ENCODE measurements around the gene CEBPZOS. TPM values are rescaled to one million over a fixed set of nuclear protein-coding genes. Genes with fewer than 3 reads are reported as not detected.
A peak's percentile ranks its signal among the peaks of the same experiment; 100 is the strongest.

Gene CEBPZOS
- total RNA-seq (12.6 and 16.8 TPM in 2 replicates), polyA plus RNA-seq (50.0 and 55.3 TPM in 2 replicates), polyA minus RNA-seq (ENCODE audit: low replicate concordance) (20.6 and 21.2 TPM in 2 replicates)
- polyA plus RNA-seq (2012), result 32.5 and 36.9 TPM in 2 replicates

DNA sequence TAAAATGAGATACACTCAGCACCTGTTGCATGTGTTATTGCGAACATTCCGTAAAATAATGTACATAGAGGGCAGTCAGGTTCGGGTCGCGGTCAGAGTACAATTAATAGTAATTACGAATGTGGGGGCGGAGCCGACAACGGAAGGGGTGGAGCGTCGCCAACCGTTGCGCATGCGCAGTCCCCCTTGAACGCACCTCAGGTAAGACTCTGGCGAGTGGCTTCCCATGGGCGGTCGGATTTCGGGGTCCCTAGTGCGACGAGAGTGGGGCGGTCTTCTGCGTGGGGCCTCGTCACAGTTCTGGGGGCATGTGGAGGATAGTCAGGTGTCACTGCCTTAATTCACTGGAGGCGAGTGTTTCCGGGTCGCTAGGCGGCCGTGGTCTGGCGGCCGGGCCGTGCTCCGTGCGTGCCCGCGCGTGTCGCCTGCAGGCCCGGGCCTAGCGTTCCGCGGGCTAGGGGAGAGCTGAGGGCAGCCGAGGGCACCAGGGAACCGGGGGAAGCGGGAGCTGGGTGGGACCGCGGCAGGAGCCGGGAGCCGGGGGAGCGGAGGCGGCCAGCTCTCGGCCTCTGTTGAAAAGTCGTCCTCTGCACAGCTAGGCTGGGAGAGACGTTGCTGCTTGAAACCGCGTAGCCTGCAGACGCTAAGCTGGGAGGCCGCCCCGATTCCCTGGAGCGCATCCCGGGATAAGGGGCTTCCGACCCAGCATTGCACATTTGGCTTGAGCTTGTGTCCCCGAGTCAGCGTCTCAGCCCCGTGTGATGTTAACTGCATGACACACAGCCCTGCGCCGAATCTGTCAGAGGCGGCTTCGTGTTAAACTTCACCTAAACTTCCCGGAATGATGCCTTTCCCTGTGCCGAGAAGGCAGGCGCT, at the start of gene CEBPZOS:
TSS of gene CEBPZOS (plus strand) at position 177 of the 876 bp plus-strand sequence. CDS start 3,209 bp downstream, outside the sequence.
- DNase-seq (ENCODE audit: low read depth in 2 of 2), result peak; percentile 69 to 83
- TF ChIP-seq, protein P1, sequence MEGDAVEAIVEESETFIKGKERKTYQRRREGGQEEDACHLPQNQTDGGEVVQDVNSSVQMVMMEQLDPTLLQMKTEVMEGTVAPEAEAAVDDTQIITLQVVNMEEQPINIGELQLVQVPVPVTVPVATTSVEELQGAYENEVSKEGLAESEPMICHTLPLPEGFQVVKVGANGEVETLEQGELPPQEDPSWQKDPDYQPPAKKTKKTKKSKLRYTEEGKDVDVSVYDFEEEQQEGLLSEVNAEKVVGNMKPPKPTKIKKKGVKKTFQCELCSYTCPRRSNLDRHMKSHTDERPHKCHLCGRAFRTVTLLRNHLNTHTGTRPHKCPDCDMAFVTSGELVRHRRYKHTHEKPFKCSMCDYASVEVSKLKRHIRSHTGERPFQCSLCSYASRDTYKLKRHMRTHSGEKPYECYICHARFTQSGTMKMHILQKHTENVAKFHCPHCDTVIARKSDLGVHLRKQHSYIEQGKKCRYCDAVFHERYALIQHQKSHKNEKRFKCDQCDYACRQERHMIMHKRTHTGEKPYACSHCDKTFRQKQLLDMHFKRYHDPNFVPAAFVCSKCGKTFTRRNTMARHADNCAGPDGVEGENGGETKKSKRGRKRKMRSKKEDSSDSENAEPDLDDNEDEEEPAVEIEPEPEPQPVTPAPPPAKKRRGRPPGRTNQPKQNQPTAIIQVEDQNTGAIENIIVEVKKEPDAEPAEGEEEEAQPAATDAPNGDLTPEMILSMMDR (conservative IDR thresholded peaks at IDR 0.05 in 1 of 2, IDR thresholded peaks at IDR 0.05 in 1 of 2; ENCODE audit: low read depth in 1 of 2, low read length in 2 of 2), result no peak
- TF ChIP-seq EZH2 (IDR thresholded peaks at IDR 0.05; ENCODE audit: low read length, missing control alignments), result no peak
- H3K79me2 ChIP-seq (ENCODE audit: control insufficient read depth, insufficient read depth, low read length), result peaks cover 34% of the 10 kb centered on the region

DNA sequence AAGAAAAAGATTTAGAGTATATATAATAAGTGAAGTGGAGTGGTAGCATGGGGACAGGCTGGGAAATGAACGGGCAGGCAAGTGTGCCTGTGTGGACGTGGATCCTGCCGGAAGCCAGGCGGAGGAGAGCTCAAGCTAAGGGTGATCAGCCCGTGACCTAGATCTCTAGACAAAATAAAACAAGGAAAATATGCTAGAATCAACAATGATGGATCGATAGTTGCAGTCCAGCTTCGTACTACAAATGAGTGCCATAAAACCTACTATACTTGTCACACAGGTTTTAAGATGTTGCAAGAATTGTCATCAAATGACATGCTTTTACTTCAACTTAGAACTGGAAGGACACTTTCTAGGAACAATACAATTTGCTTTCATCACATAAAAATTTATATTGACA, 48.0 kb upstream of the CEBPZOS start:
- peaks cover 5% of the 10 kb centered on the region for H3K36me3 ChIP-seq (ENCODE audit: control insufficient read depth, insufficient read depth, low read length)
- no peaks in the 10 kb centered on the region for H3K9me3 ChIP-seq (ENCODE audit: control insufficient read depth, insufficient read depth, low read depth, low read length)
- H3K4me1 ChIP-seq (ENCODE audit: control insufficient read depth, extremely low read depth, insufficient read depth, low read length), result no peaks in the 10 kb centered on the region
- no peak overlapping the region for H3K4me2 ChIP-seq (ENCODE audit: extremely low read depth, insufficient read depth, low read length)
- peaks cover 17% of the 10 kb centered on the region for H3K79me2 ChIP-seq (ENCODE audit: control insufficient read depth, insufficient read depth, low read length)
- H2AFZ ChIP-seq (ENCODE audit: low read length), result no peak overlapping the region
- H3K27me3 ChIP-seq (ENCODE audit: control insufficient read depth, insufficient read depth, low read length), result no peaks in the 10 kb centered on the region
- DNase-seq (ENCODE audit: low read depth in 2 of 2), result no peak
- TF ChIP-seq EZH2 (IDR thresholded peaks at IDR 0.05; ENCODE audit: low read length, missing control alignments), result no peak
- TF ChIP-seq, protein P1 (conservative IDR thresholded peaks at IDR 0.05 in 1 of 2, IDR thresholded peaks at IDR 0.05 in 1 of 2; ENCODE audit: low read depth in 1 of 2, low read length in 2 of 2), result no peak
- no peak overlapping the region for H3K27ac ChIP-seq (ENCODE audit: insufficient read depth, low read length)
- no peak overlapping the region for H3K9ac ChIP-seq (ENCODE audit: insufficient read depth, low read length)
- H4K20me1 ChIP-seq (ENCODE audit: control insufficient read depth, extremely low read depth, insufficient read depth, low read length), result no peaks in the 10 kb centered on the region
- H3K4me3 ChIP-seq (replicated peaks in 1 of 4; ENCODE audit: control extremely low read depth in 1 of 4, insufficient read depth in 1 of 4, low read depth in 3 of 4, low read length in 4 of 4), result no peak overlapping the region

More for the DNA sequence above, at the start of gene CEBPZOS:
- Histone ChIP-seq H3K4me1 (ENCODE audit: control insufficient read depth, extremely low read depth, insufficient read depth, low read length) (no peaks in the 10 kb centered on the region), H3K9me3 (ENCODE audit: control insufficient read depth, insufficient read depth, low read depth, low read length) (no peaks in the 10 kb centered on the region), H3K4me2 (ENCODE audit: extremely low read depth, insufficient read depth, low read length) (peak within 1 kb of the TSS; percentile 96), H3K36me3 (ENCODE audit: control insufficient read depth, insufficient read depth, low read length) (no peaks in the 10 kb centered on the region), H4K20me1 (ENCODE audit: control insufficient read depth, extremely low read depth, insufficient read depth, low read length) (no peaks in the 10 kb centered on the region), H3K27ac (ENCODE audit: insufficient read depth, low read length) (peak within 1 kb of the TSS; percentile 79), H2AFZ (ENCODE audit: low read length) (peak within 1 kb of the TSS; percentile 89), H3K4me3 (replicated peaks in 1 of 4; ENCODE audit: control extremely low read depth in 1 of 4, insufficient read depth in 1 of 4, low read depth in 3 of 4, low read length in 4 of 4) (peak within 1 kb of the TSS; percentile 51 to 92 (median 68)), H3K9ac (ENCODE audit: insufficient read depth, low read length) (peak within 1 kb of the TSS; percentile 73), H3K27me3 (ENCODE audit: control insufficient read depth, insufficient read depth, low read length) (no peaks in the 10 kb centered on the region)

DNA sequence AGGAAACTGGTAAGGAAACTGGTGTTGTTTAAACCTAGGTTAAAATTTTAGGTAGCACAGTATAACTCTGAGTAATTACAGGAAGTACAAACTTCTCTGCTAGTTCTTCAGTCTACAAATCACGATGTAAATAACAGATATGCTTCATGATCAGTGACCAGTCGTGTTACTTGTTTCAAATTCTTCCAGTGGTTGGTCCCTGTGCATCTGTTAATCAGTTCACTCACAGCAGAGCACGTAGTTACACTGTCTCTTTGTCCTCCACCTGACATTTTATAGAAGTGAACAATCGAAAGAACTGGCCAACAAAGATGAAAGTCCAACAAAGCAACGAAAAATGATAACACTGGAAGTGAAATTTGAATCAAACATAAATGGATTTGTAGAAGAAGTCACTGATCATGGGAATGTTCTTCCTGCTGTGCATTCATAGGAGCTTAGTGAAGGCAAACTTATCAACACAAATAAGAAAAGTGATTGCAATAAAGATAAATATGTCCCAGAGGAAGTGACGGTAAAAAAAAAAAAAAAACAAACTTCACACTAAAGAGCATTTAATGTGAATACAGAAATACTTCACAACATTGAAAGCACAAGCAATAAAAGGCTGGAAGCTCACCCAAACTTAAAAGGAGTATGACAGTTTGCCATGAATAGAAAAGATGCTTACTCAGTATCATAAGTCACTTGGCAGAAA, 46.5 kb upstream of the CEBPZOS start:
- H3K4me3 ChIP-seq (replicated peaks in 1 of 4; ENCODE audit: control extremely low read depth in 1 of 4, insufficient read depth in 1 of 4, low read depth in 3 of 4, low read length in 4 of 4), result no peak overlapping the region
- H3K27me3 ChIP-seq (ENCODE audit: control insufficient read depth, insufficient read depth, low read length), result no peaks in the 10 kb centered on the region
- no peaks in the 10 kb centered on the region for H3K9me3 ChIP-seq (ENCODE audit: control insufficient read depth, insufficient read depth, low read depth, low read length)
- H2AFZ ChIP-seq (ENCODE audit: low read length), result no peak overlapping the region
- H3K9ac ChIP-seq (ENCODE audit: insufficient read depth, low read length), result no peak overlapping the region
- peaks cover 8% of the 10 kb centered on the region for H3K36me3 ChIP-seq (ENCODE audit: control insufficient read depth, insufficient read depth, low read length)
- H3K4me2 ChIP-seq (ENCODE audit: extremely low read depth, insufficient read depth, low read length), result no peak overlapping the region
- H3K4me1 ChIP-seq (ENCODE audit: control insufficient read depth, extremely low read depth, insufficient read depth, low read length), result no peaks in the 10 kb centered on the region
- no peak for DNase-seq (ENCODE audit: low read depth in 2 of 2)
- TF ChIP-seq, protein P1 (conservative IDR thresholded peaks at IDR 0.05 in 1 of 2, IDR thresholded peaks at IDR 0.05 in 1 of 2; ENCODE audit: low read depth in 1 of 2, low read length in 2 of 2), result no peak
- TF ChIP-seq EZH2 (IDR thresholded peaks at IDR 0.05; ENCODE audit: low read length, missing control alignments), result no peak
- H4K20me1 ChIP-seq (ENCODE audit: control insufficient read depth, extremely low read depth, insufficient read depth, low read length), result no peaks in the 10 kb centered on the region
- no peak overlapping the region for H3K27ac ChIP-seq (ENCODE audit: insufficient read depth, low read length)
- H3K79me2 ChIP-seq (ENCODE audit: control insufficient read depth, insufficient read depth, low read length), result peaks cover 22% of the 10 kb centered on the region

Measured in fibroblast of lung (primary cell).